GM21423 (cell line): Measurements from ENCODE around the gene PTPRE.

ENCODE experiments used
- ATAC-seq: cut with Tn5 transposase; IDR thresholded peaks from one replicate; pipeline ENCODE4 v1.9.1; 2021; ENCODE audit warnings: mild to moderate bottlenecking, moderate library complexity; ENCODE audit not compliant: unreplicated experiment

Gene PTPRE

DNA sequence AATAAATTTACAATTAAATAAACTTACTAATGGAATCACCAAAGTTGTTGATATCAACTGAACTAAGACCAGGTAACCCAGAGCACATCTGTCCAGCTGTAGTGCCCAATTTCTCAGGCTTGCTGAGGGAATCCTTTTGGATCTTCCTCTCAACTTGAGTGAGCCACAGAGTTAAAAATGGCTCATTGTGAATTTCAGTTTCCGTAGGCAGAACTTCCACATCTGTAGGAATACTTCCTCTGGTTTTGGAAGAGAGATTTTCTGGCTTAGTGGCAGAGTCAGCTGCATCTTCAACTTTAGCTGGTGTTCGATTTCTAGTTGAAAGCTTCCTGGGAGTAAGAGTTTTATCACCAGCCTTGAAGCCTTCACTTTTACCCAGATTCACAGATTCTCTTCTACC is 208.0 kb downstream of the PTPRE start:
- no peak for ATAC-seq

DNA sequence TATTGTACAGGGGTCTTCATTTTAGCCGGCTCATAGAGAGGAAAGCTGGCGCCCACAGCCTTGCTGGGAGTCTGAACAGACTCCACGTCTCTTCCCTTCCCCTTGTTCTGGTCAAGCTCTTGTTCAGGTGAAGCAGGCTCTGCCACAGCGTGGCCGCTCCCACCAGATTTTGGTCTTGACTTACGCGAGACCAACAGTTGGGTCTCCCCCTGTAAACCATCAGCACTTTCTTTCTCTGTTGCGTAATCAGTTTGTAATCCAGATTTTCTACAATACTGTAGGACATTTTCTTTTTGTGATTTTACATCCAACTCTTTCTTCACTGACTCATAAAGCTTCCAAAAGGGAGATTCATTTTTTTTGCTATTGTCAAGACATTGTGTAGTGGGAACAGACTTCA is 208.5 kb downstream of the PTPRE start:
- ATAC-seq, result no peak

DNA sequence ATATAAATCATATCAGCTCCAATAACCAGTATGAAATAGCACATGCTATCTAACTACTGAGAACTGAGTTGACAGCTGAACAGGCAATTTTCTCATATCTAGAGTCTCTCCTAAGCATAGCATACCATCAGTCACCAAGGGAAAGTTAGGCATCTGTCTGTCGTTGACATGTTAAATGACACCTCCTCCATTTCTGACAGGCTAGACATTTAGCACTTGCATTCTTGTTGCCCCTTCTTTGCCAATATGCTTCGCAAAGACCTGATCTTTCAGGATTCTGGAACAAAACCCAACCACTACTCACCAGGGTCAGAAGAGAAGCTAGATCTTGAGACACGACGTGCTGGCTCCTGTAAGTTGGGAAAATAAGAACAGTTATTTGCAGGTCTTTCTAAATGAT is 209.3 kb downstream of the PTPRE start:
- ATAC-seq, result no peak

DNA sequence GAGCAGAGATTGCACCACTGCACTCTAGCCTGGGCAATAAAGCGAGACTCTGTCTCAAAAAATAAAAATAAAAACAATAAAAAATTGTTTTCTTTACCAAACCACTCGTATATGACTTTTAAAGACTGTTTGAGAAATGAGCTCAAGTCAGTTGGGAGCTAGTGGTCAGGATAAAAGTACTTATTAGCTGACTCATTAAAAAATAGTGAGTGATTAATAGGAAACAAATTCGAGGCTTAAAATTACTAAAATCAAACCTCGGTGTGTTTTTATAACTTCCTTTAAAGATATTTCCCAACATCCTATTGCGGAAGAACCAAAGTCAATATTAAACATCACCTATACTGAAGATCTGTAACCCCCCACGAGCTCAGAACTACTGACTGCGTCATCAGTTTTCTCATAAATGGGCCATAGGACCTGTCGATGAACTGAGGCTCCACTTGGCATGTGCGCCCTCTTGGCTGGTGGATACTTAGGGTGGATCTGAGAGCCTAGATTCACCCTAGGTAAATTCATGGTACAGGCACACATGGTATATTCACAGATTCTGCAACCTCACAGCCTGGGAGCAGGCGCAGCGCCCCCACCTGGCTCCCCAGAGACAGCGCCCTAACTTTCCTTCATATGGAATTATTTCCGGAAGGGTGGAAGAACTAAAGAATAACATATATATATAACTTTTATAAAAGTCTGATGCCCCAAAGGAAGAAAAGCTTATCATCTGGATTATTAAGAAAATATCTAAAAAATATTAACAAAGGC is 210.1 kb downstream of the PTPRE start:
- no peak for ATAC-seq

DNA sequence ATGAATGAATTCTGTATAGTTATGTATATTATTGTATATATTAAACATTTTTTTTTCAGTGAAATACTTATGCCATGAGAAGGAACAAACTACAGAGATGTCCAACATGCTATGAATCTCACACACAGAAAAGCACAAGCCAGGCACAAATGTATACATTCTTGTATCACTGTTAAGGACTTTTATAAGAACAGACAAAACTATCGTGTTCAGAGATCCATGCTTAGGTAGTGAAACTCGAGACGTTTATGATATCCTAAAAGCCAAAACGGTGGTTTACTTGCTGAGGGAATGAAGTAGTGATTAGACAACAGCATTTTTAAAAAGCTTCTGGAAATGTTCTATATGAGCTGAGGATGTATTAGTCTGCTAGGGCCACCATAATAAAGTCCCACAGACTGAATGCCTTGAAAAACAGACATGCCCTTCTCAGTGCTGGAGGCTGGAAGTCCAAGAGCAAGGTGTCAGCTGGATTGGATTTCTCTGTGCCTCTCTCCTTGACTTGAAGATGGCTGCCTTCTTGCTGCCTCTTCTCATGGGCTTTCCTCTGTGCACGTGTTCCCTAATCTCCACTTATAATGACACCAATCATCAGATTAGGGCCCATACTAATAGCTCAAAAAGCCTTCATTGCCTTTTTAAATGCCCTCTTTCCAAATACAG is 215.0 kb downstream of the PTPRE start:
- no peak for ATAC-seq

DNA sequence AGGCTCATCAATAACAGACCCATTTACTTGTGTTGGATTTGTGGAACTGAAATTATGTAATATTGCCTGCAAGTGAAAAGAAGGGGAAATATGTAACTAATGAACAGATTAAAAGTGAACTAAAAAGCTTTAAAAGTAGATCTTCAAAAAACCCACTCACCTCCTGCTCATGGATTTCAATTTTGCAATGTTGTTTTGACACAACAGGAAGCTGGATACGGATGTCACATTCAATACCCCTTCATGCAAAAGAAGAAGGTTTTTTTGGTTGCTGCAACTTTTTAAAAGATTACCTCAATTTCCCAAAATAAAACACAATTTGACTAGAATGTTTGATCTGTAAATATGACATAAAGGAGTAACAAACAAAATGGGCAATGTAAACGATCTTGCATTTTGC is 216.0 kb downstream of the PTPRE start:
- no peak for ATAC-seq

DNA sequence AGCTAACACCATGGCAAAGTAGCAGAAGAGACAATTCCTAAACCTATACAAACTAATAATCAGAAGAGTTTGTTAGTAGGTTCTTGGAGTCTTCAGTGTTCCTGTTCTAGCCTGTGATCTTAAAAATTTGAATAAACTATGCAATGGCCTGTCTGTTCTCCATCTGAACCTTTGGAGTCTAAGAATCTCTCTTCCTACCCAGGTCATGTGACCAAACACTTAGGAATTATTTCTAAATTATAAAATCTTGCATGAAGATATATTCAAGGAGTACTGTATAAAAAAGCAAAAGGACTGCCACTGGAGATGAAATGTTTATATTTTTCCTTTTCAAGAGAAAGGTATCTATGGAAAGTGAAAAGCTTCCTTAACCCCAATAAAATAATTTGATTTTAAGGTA is 216.9 kb downstream of the PTPRE start:
- ATAC-seq, result no peak

DNA sequence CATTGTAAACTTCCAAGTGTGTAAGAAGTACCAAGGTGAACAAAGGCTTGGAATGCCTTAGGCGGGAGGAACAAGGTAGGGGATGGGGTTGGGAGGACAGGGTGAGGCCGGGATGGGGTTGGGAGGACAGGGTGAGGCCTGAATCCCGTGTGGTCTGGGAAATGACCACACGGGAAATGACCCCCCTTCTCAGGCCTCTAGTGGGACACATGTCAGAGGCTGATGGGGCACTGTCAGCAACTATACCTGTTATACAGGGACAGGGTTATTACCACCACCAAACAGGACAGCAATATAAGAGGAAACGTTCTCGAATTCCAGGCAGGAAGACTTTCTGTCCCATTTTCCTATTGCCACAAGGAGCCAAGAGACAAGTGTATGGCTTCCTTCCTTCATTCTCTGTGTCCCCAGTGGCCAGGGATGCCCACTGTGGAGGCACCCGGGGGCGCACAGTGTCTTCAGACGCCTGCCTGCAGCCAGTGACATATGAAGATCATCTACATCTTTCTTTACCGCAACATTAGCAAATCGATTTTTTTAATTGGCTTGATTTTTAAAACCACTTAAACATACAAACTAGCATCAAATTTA is 218.0 kb downstream of the PTPRE start:
- no peak for ATAC-seq

DNA sequence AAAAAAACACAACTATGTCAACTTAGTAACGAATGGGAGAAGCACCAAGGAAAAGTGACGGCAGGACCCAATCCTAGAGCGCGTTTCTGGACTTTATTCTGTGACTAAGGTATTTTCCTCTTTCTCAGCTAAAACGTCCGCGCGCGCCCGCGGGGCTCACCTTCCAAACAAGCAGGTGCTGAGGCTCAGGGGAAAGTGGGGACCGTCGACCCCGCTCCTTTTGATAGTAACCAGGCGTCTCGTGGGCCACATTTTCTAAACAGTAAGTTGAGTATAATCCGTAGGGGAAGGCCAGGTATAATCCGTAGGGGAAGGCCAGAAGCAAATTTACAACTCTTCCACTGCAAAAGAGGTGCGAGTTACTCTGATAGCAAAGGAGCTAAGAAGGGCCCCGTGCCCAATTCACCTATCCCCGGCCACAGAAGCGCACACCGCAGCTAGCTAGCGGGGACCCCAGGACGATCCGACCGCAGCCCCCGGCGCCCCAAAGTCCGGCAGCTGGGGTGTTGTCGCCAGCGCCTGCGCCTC is 218.6 kb downstream of the PTPRE start:
- no peak for ATAC-seq

DNA sequence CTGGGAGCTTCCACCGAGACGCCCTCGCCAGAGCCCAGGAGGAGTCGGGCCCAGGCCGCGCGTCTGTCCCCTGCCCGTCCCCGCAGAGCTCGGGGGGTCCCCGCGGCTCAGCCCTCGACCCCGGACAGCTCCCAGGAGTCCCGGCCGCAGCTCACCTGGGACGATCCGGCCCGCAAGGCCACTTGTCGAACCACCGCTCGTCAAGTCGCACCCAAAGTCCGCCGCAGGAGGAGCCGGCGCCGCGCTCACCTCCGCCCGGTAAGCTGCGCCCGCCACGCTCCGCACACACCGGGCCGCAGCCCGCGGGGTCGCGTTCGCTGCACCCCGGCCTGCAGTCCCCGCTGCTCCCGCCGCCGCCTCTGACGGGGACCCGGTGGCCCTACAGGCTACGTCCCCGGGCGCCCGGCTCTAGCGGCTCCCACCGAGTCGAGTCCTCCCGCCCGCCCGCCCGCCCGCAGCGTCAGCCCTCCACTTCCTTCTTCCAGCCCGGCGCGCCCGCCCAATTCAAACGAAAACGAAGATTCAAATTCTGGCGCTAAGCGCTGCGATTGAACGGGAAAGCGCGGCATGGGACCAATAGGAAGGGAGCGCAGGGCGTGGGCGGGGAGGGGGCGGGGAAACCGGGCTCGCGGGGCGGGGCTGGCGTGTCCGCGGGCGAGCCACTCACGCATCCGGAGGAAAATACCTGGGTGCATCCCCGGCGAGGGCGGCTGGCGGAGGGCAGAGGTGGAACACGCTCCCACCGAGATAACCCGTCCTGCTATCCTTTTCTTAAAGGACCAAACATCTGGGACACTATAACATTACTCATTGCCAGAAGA is 219.3 kb downstream of the PTPRE start, which contains the start of gene MKI67:
TSS of gene MKI67 (minus strand) at position 480 of the 821 bp plus-strand sequence. CDS start 756 bp downstream, outside the sequence.
- peak; percentile 85 for ATAC-seq

DNA sequence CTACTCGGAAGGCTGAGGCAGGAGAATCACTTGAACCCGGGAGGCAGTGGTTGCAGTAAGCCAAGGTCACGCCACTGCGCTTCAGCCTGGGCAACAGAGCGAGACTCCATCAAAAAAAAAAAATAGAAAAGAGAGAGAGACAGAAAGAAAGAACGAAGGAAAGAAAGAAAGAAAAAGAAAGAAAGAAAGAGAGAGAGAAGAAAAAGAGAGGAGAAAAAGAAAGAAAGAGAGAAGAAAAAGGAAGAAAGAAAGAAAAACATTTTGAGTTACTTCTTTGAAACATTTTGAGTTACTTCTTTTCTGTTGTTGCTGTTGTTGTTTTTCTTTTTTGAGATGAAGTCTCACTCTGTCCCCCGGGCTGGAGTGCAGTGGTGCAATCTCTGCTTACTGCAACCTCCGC is 221.7 kb downstream of the PTPRE start:
- no peak for ATAC-seq

DNA sequence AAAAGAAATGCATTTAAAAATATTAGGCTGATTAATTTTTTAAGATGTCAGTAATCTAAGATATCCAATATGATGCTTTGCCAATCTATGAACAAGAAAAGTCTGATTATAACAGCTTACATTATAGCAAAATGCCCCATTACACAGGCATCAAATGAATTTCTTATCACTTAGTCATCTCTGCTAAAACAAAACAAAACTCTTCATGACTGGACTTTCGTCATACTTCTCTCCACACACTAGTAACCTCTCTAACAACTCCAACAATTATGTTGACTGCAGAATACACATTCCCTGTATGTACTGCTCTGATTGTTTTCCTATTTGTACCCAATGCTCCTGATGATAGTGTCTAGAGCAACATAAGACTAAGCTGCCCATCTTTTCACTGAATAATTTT is 223.1 kb downstream of the PTPRE start:
- no peak for ATAC-seq
